DND-41 (cell line): ENCODE measurements around the gene SH3TC2.

Experiments
- ATAC-seq: fragments of 200-7000 bp; cut with Tn5 transposase; 3 replicates; pipeline ENCODE4 v1.9.1; 2021; ENCODE audit warnings: low read depth; ENCODE audit not compliant: insufficient read depth
- DNase-seq: peaks from one replicate; pipeline ENCODE4 v3.0.0-alpha.2; 2020
- H2AFZ ChIP-seq: 2 replicates; pipeline ENCODE4 v1.6.0; 2012; ENCODE audit warnings: low read depth, low read length
- H3K27ac ChIP-seq: 2 replicates; pipeline ENCODE4 v1.5.1; 2012; ENCODE audit warnings: low read length, inconsistent platforms
- H3K27me3 ChIP-seq: fragments of 200-600 bp; sonication (generic); 2 replicates; pipeline ENCODE4 v1.6.0; 2012; ENCODE audit warnings: low read length, mild to moderate bottlenecking, inconsistent platforms; ENCODE audit not compliant: insufficient read depth, poor library complexity
- H3K36me3 ChIP-seq: 2 replicates; pipeline ENCODE4 v1.5.1; 2012; ENCODE audit warnings: low read length, inconsistent platforms; ENCODE audit not compliant: insufficient read depth
- H3K4me1 ChIP-seq: 2 replicates; pipeline ENCODE4 v1.5.1; 2012; ENCODE audit warnings: mild to moderate bottlenecking, low read length; ENCODE audit not compliant: insufficient read depth
- H3K4me2 ChIP-seq: 2 replicates; pipeline ENCODE4 v1.6.0; 2012; ENCODE audit warnings: mild to moderate bottlenecking, moderate library complexity, low read length, inconsistent platforms; ENCODE audit not compliant: insufficient read depth
- H3K4me3 ChIP-seq, 2 experiments: fragments of 200-600 bp in 1 of 2; shearing (Covaris generic) in 1 of 2; 2 replicates each; pipeline ENCODE4 v1.5.1; 2012 to 2016; ENCODE audit warnings: inconsistent platforms in 2 of 2, low read length in 2 of 2, mild to moderate bottlenecking in 2 of 2, low read depth in 1 of 2, moderate library complexity in 1 of 2
- H3K79me2 ChIP-seq: 2 replicates; pipeline ENCODE4 v1.6.0; 2012; ENCODE audit warnings: low read length, inconsistent platforms; ENCODE audit not compliant: insufficient read depth
- H3K9ac ChIP-seq: 2 replicates; pipeline ENCODE4 v1.6.0; 2012; ENCODE audit warnings: low read depth, mild to moderate bottlenecking, inconsistent platforms, low read length, moderate library complexity
- H3K9me3 ChIP-seq: 2 replicates; pipeline ENCODE4 v1.5.1; 2012; ENCODE audit warnings: low read length, moderate library complexity, mild to moderate bottlenecking, inconsistent platforms; ENCODE audit not compliant: insufficient read depth, severe bottlenecking
- H4K20me1 ChIP-seq: 2 replicates; pipeline ENCODE4 v1.6.0; 2012; ENCODE audit warnings: low read length; ENCODE audit not compliant: insufficient read depth
- CTCF ChIP-seq: IDR thresholded peaks from 2 replicates; pipeline ENCODE4 v1.5.1; 2012; ENCODE audit warnings: borderline replicate concordance, low read length, moderate library complexity, mild to moderate bottlenecking; ENCODE audit not compliant: poor library complexity, severe bottlenecking; ENCODE audit errors: extremely low read depth
- EZH2 ChIP-seq: IDR thresholded peaks from 3 replicates; pipeline ENCODE4 v1.6.1; 2012; ENCODE audit warnings: borderline replicate concordance, low read depth, mild to moderate bottlenecking, moderate library complexity, low read length, inconsistent platforms; ENCODE audit not compliant: severe bottlenecking

SH3TC2 gene

GRCh38 chr5:149053072-149053695 lies 9.7 kb downstream of the SH3TC2 start:
- Histone ChIP-seq H2AFZ (no peak overlapping the region), H3K4me2 (no peak overlapping the region), H3K27me3 (no peaks in the 10 kb centered on the region), H3K27ac (no peak overlapping the region), H3K9me3 (no peaks in the 10 kb centered on the region), H3K4me3 (no peak overlapping the region), H3K36me3 (no peaks in the 10 kb centered on the region), H3K4me1 (no peaks in the 10 kb centered on the region), H3K79me2 (no peaks in the 10 kb centered on the region), H3K9ac (no peak overlapping the region), H4K20me1 (no peaks in the 10 kb centered on the region)
- TF ChIP-seq EZH2 (no peak), CTCF (no peak)
- no peak for DNase-seq
- ATAC-seq: no peak

- Histone ChIP-seq H3K4me2 (no peak overlapping the region), H3K4me3 (no peak overlapping the region), H2AFZ (no peak overlapping the region), H3K4me1 (no peaks in the 10 kb centered on the region), H3K79me2 (no peaks in the 10 kb centered on the region), H3K27ac (no peak overlapping the region), H3K27me3 (peaks cover 6% of the 10 kb centered on the region), H4K20me1 (no peaks in the 10 kb centered on the region), H3K36me3 (no peaks in the 10 kb centered on the region), H3K9ac (no peak overlapping the region), H3K9me3 (no peaks in the 10 kb centered on the region)
- ATAC-seq: no peak
- no peak for DNase-seq
- TF ChIP-seq CTCF: no peak
- no peak for TF ChIP-seq EZH2
These were observed 13.5 kb downstream of the SH3TC2 start for GRCh38 chr5:149049371-149049781.

- H3K9me3 ChIP-seq: no peaks in the 10 kb centered on the region
These were observed 14.1 kb downstream of the SH3TC2 start for GRCh38 chr5:149048811-149049210.

More at GRCh38 chr5:149048811-149049210, 14.1 kb downstream of the SH3TC2 start:
- DNase-seq (no peak), ATAC-seq (no peak)
- no peaks in the 10 kb centered on the region for H4K20me1 ChIP-seq
- no peak overlapping the region for H2AFZ ChIP-seq
- no peak overlapping the region for H3K4me2 ChIP-seq
- H3K4me3 ChIP-seq: no peak overlapping the region
- H3K4me1 ChIP-seq: no peaks in the 10 kb centered on the region
- no peaks in the 10 kb centered on the region for H3K79me2 ChIP-seq
- H3K9ac ChIP-seq: no peak overlapping the region
- TF ChIP-seq CTCF (no peak), EZH2 (no peak)
- H3K27me3 ChIP-seq: peaks cover 6% of the 10 kb centered on the region
- no peaks in the 10 kb centered on the region for H3K36me3 ChIP-seq
- no peak overlapping the region for H3K27ac ChIP-seq
